GM12891 (cell line): ENCODE results near the gene TNFSF12.
A peak's percentile ranks its signal among the peaks of the same experiment; 100 is the strongest.

Source experiments
- DNase-seq: peaks from one replicate; pipeline ENCODE4 v3.0.0; 2011; ENCODE audit warnings: low spot score; ENCODE audit not compliant: insufficient read length
- FAIRE-seq: peaks from 2 replicates; lab custom pipeline; 2011; peaks lifted over from hg19 to GRCh38; lab: Jason Lieb, UNC
- PAX5 ChIP-seq: IDR thresholded peaks from 2 replicates; pipeline ENCODE4 v1.6.1; 2011; ENCODE audit warnings: low read length, moderate library complexity, mild to moderate bottlenecking; ENCODE audit not compliant: insufficient read depth, severe bottlenecking
- POLR2A ChIP-seq: IDR thresholded peaks from 2 replicates; pipeline ENCODE4 v1.6.1; 2011; ENCODE audit warnings: low read depth, low read length, control low read depth
- POLR2AphosphoS5 ChIP-seq: IDR thresholded peaks from 2 replicates; pipeline ENCODE4 v1.6.1; 2011; ENCODE audit warnings: low read depth, low read length, control low read depth
- POU2F2 ChIP-seq: IDR thresholded peaks from 2 replicates; pipeline ENCODE4 v1.6.1; 2011; ENCODE audit warnings: low read depth, mild to moderate bottlenecking, control low read depth, low read length, moderate library complexity
- SPI1 ChIP-seq: IDR thresholded peaks from 2 replicates; pipeline ENCODE4 v1.6.1; 2011; ENCODE audit warnings: low read depth, low read length, control low read depth
- TAF1 ChIP-seq: IDR thresholded peaks from 2 replicates; pipeline ENCODE4 v1.6.1; 2011; ENCODE audit warnings: low read depth, low read length, control low read depth

TNFSF12 gene

GRCh38 chr17:7544911-7545310 is 3.9 kb upstream of the TNFSF12 start:
- FAIRE-seq: no peak
- DNase-seq: no peak
- TF ChIP-seq POLR2A: no peak
- TF ChIP-seq SPI1: no peak
- TF ChIP-seq PAX5: no peak
- TF ChIP-seq POU2F2: no peak
- no peak for TF ChIP-seq TAF1
- no peak for TF ChIP-seq POLR2AphosphoS5

GRCh38 chr17:7549401-7550055 is 670 bp downstream of the TNFSF12 start:
- no peak for TF ChIP-seq TAF1
- TF ChIP-seq PAX5: no peak
- TF ChIP-seq POU2F2: no peak
- no peak for TF ChIP-seq POLR2AphosphoS5
- TF ChIP-seq SPI1: no peak
- no peak for TF ChIP-seq POLR2A
- FAIRE-seq: peak; percentile 90
- DNase-seq: peak; percentile 31

- FAIRE-seq (no peak), DNase-seq (no peak)
- no peak for TF ChIP-seq POLR2A
- no peak for TF ChIP-seq PAX5
- TF ChIP-seq SPI1: no peak
- no peak for TF ChIP-seq TAF1
- no peak for TF ChIP-seq POU2F2
- no peak for TF ChIP-seq POLR2AphosphoS5
Observed at GRCh38 chr17:7550344-7550743, 1.5 kb downstream of the TNFSF12 start.

GRCh38 chr17:7551396-7551795 is 2.5 kb downstream of the TNFSF12 start:
- no peak for TF ChIP-seq POLR2A
- TF ChIP-seq SPI1: no peak
- TF ChIP-seq PAX5: no peak
- no peak for TF ChIP-seq POLR2AphosphoS5
- no peak for TF ChIP-seq TAF1
- no peak for TF ChIP-seq POU2F2
- DNase-seq: no peak
- no peak for FAIRE-seq

- peak; percentile 52 for DNase-seq
- TF ChIP-seq SPI1 (peak; percentile 80), POLR2A (no peak), POU2F2 (no peak)
- peak; percentile 97 for FAIRE-seq
Observed at GRCh38 chr17:7552621-7553051, 3.8 kb downstream of the TNFSF12 start.

- FAIRE-seq: peak; percentile 77
Observed at GRCh38 chr17:7553356-7553755, 4.5 kb downstream of the TNFSF12 start.

GRCh38 chr17:7555320-7555948 is 6.6 kb downstream of the TNFSF12 start:
- TF ChIP-seq POU2F2 (no peak), TAF1 (no peak), POLR2AphosphoS5 (no peak), POLR2A (no peak), SPI1 (no peak), PAX5 (no peak)
- no peak for FAIRE-seq
- DNase-seq: no peak

More at GRCh38 chr17:7553356-7553755, 4.5 kb downstream of the TNFSF12 start:
- TF ChIP-seq SPI1: no peak
- no peak for DNase-seq

GRCh38 chr17:7556627-7557026 is 7.8 kb downstream of the TNFSF12 start:
- DNase-seq: no peak
- TF ChIP-seq TAF1 (no peak), POLR2AphosphoS5 (no peak), POU2F2 (no peak), SPI1 (no peak), PAX5 (no peak), POLR2A (no peak)
- no peak for FAIRE-seq

GRCh38 chr17:7557147-7557764 is 8.4 kb downstream of the TNFSF12 start:
- no peak for DNase-seq
- FAIRE-seq: no peak
- TF ChIP-seq POLR2AphosphoS5: no peak
- TF ChIP-seq SPI1: no peak
- no peak for TF ChIP-seq POLR2A
- no peak for TF ChIP-seq TAF1
- no peak for TF ChIP-seq POU2F2
- no peak for TF ChIP-seq PAX5
